Stimulated activated CD4-positive, alpha-beta T cell treated with anti-CD3 and anti-CD28 coated beads, TNF-alpha, amount 100 ng/mL, for 24 hours (primary cell): ENCODE results near the gene DCLK1.
"Not testable (repeated sequence)": the region's sequence is repeated elsewhere in the genome, so short reads cannot be mapped to it uniquely, and the experiment has no call there.

Experiments
- DNase-seq, 3 experiments: peaks; one replicate each; pipeline ENCODE4 v3.0.0-alpha.2; 2020; ENCODE audit warnings: low read depth in 3 of 3

DCLK1 gene

GRCh38 chr13:36086117-36086516, 45.1 kb downstream of the DCLK1 start:
- no peak for DNase-seq

GRCh38 chr13:36084131-36084530, 47.1 kb downstream of the DCLK1 start:
- no peak for DNase-seq

GRCh38 chr13:36082806-36083205, 48.4 kb downstream of the DCLK1 start:
- no peak for DNase-seq

- DNase-seq = no peak
Measured at GRCh38 chr13:36082396-36082795, 48.8 kb downstream of the DCLK1 start.

- DNase-seq = no peak
Measured at GRCh38 chr13:36076211-36076610, 55.0 kb downstream of the DCLK1 start.

GRCh38 chr13:36074659-36075058, 56.5 kb downstream of the DCLK1 start:
- no peak for DNase-seq

GRCh38 chr13:36072152-36072935, 58.8 kb downstream of the DCLK1 start:
- DNase-seq = no peak

GRCh38 chr13:36070504-36071192, 60.5 kb downstream of the DCLK1 start:
- DNase-seq = not testable (repeated sequence)

GRCh38 chr13:36069881-36070366, 61.3 kb downstream of the DCLK1 start:
- no peak for DNase-seq

- DNase-seq = no peak
Measured at GRCh38 chr13:36068991-36069390, 62.2 kb downstream of the DCLK1 start.

GRCh38 chr13:36068566-36068965, 62.6 kb downstream of the DCLK1 start:
- DNase-seq = no peak

GRCh38 chr13:36067746-36068381, 63.3 kb downstream of the DCLK1 start:
- no peak for DNase-seq

- DNase-seq = no peak
Measured at GRCh38 chr13:36062249-36062648, 68.9 kb downstream of the DCLK1 start.

GRCh38 chr13:36061621-36062020, 69.6 kb downstream of the DCLK1 start:
- no peak for DNase-seq

GRCh38 chr13:36061054-36061453, 70.1 kb downstream of the DCLK1 start:
- DNase-seq = no peak

GRCh38 chr13:36059321-36059720, 71.9 kb downstream of the DCLK1 start:
- DNase-seq = no peak

GRCh38 chr13:36058116-36058515, 73.1 kb downstream of the DCLK1 start:
- DNase-seq = no peak

GRCh38 chr13:36057547-36057946, 73.6 kb downstream of the DCLK1 start:
- DNase-seq = no peak

GRCh38 chr13:36057041-36057440, 74.1 kb downstream of the DCLK1 start:
- DNase-seq = no peak

- DNase-seq = no peak
Measured at GRCh38 chr13:36055366-36055765, 75.8 kb downstream of the DCLK1 start.

- no peak for DNase-seq
Measured at GRCh38 chr13:36054041-36054440, 77.1 kb downstream of the DCLK1 start.

- DNase-seq = no peak
Measured at GRCh38 chr13:36051082-36051481, 80.1 kb downstream of the DCLK1 start.

- DNase-seq = no peak
Measured at GRCh38 chr13:36046672-36047071, 84.5 kb downstream of the DCLK1 start.
